ENCODE measurements around the gene B3GNT5.

- TF ChIP-seq CTCF (IDR thresholded peaks at IDR 0.05; ENCODE audit: low read depth, low read length) (no peak), MAX (IDR thresholded peaks at IDR 0.05; ENCODE audit: low read depth, low read length) (no peak)
Measured at GRCh38 chr3:183275418-183275817, 22.4 kb downstream of the B3GNT5 start.
